ENCODE results near the gene PARD3B. TPM values are rescaled to one million over a fixed set of nuclear protein-coding genes. Genes with fewer than 3 reads are reported as not detected.

Gene PARD3B
- total and polyA plus RNA-seq, 7 donors, result 0.42 to 6.0 (median 4.8) TPM

DNA sequence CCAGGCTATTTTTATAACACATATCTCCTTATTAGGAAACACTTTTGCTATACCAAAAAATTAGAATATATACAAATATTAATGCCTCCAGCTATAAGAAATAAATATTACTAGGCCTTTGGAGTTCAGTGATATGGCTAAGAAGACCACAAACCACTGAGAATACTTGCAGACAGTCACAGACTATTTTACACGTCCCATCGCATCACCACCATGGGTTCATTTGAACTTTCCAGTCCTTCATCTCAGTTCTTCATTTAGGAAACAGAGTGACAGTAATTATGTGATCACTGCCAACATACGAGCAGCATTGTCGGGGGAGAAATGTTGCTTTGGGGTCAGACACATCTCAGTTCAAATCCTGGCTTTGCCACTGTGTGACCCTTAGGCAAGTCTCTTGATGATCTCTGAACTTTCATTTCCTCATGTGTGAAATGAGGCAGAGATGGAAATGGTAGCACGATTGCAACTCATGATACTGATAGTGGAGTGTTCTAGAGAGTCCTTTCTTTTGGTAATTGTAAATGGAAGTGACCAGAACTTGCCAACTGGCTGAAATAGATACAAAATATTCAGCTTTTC, 998.1 kb downstream of the PARD3B start:
- H3K9me3 ChIP-seq, result no peaks in the 10 kb centered on the region
- no peaks in the 10 kb centered on the region for H3K4me1 ChIP-seq
- no peak for TF ChIP-seq CTCF (IDR thresholded peaks at IDR 0.05)
- intact Hi-C loops (cut with DNase I), result no loop called here
- H3K27ac ChIP-seq, result no peak overlapping the region
- no peak for DNase-seq
- H3K36me3 ChIP-seq (ENCODE audit: insufficient read depth in 1 of 2, low read depth in 1 of 2), result no peaks in the 10 kb centered on the region
- H3K4me3 ChIP-seq, result no peak overlapping the region
- 84 to 91% (median 86%) methylated on average over 5 of the region's 5 CpGs for WGBS, 3 donors
- ATAC-seq, result no peak
- no peaks in the 10 kb centered on the region for H3K27me3 ChIP-seq (ENCODE audit: insufficient read depth in 3 of 3, low read length in 2 of 3)

GRCh38 chr2:205543937-205544702, 998.8 kb downstream of the PARD3B start:
- WGBS, 3 donors, result 21 to 36% (median 36%) methylated on average over 2 of the region's 2 CpGs

GRCh38 chr2:205545971-205546816, 1000.9 kb downstream of the PARD3B start:
- Histone ChIP-seq H3K9me3 (no peaks in the 10 kb centered on the region), H3K36me3 (ENCODE audit: insufficient read depth in 1 of 2, low read depth in 1 of 2) (no peaks in the 10 kb centered on the region), H3K27me3 (ENCODE audit: insufficient read depth in 3 of 3, low read length in 2 of 3) (no peaks in the 10 kb centered on the region), H3K4me1 (no peaks in the 10 kb centered on the region), H3K4me3 (no peak overlapping the region), H3K27ac (no peak overlapping the region)
- intact Hi-C loops (cut with DNase I), result no loop called here
- no peak for DNase-seq
- no peak for ATAC-seq
- 85 to 91% (median 88%) methylated on average over 7 of the region's 7 CpGs for WGBS, 3 donors
- no peak for TF ChIP-seq CTCF (IDR thresholded peaks at IDR 0.05)

More at GRCh38 chr2:205543937-205544702, 998.8 kb downstream of the PARD3B start:
- no peak for DNase-seq
- Histone ChIP-seq H3K9me3 (no peaks in the 10 kb centered on the region), H3K27ac (no peak overlapping the region), H3K36me3 (ENCODE audit: insufficient read depth in 1 of 2, low read depth in 1 of 2) (no peaks in the 10 kb centered on the region), H3K4me1 (no peaks in the 10 kb centered on the region), H3K4me3 (no peak overlapping the region), H3K27me3 (ENCODE audit: insufficient read depth in 3 of 3, low read length in 2 of 3) (no peaks in the 10 kb centered on the region)
- no peak for ATAC-seq
- TF ChIP-seq CTCF (IDR thresholded peaks at IDR 0.05), result no peak
- intact Hi-C loops (cut with DNase I), result no loop called here

DNA sequence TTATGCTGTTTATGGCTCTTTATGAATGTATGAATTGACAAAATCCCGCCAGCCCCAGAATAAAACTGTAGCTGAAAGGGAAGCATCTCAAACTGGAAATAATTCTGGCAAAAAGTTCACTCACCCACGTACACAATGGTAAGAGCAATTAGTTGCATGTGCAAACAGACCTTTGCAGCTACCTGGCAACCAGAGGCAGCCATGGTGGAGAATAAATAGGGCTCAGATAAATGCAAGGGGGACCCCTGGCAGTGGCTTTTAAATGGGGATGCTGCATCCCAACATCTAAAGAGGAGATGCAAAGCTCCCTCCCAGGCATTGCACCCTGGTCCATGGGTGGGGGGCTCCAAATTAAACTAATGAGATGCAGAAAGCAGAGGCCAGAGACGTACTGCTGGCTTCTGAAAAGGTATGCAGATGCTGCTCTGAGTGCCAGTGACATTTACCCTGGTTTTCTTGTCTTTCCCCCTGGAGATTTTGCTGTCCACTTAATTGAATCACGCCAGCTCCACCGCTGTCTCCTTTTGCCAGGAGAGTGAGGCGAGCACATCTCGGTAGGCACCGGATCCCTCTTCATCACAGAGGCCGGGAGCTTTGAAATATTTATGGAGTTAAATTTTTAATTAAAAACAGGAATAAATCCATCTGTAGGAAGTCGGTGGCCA, 1010.4 kb downstream of the PARD3B start:
- Histone ChIP-seq H3K9me3 (no peaks in the 10 kb centered on the region), H3K4me1 (no peaks in the 10 kb centered on the region), H3K4me3 (no peak overlapping the region), H3K27me3 (ENCODE audit: insufficient read depth in 3 of 3, low read length in 2 of 3) (no peaks in the 10 kb centered on the region), H3K27ac (no peak overlapping the region), H3K36me3 (ENCODE audit: insufficient read depth in 1 of 2, low read depth in 1 of 2) (no peaks in the 10 kb centered on the region)
- ATAC-seq (no peak), DNase-seq (no peak)
- no peak for TF ChIP-seq CTCF (IDR thresholded peaks at IDR 0.05)
- 89 to 91% (median 91%) methylated on average over 10 of the region's 10 CpGs for WGBS, 3 donors
- intact Hi-C loops (cut with DNase I), result no loop called here
